Rectal smooth muscle tissue (tissue), 1 donor: ENCODE measurements around the gene STAT6.
A peak's percentile ranks its signal among the peaks of the same experiment; 100 is the strongest.

Source experiments
- H3K27ac ChIP-seq: one replicate; pipeline ENCODE4 v1.7.0; 2013; ENCODE audit warnings: low read depth, low read length, inconsistent platforms
- H3K27me3 ChIP-seq: one replicate; pipeline ENCODE4 v1.7.0; 2013; ENCODE audit warnings: low read length; ENCODE audit not compliant: control insufficient read depth, insufficient read depth
- H3K36me3 ChIP-seq: one replicate; pipeline ENCODE4 v1.7.0; 2013; ENCODE audit warnings: low read length; ENCODE audit not compliant: control insufficient read depth, insufficient read depth
- H3K4me1 ChIP-seq: one replicate; pipeline ENCODE4 v1.7.0; 2013; ENCODE audit warnings: low read length; ENCODE audit not compliant: control insufficient read depth, insufficient read depth
- H3K4me3 ChIP-seq: one replicate; pipeline ENCODE4 v1.7.0; 2013; ENCODE audit warnings: low read length
- H3K9ac ChIP-seq: one replicate; pipeline ENCODE4 v1.7.0; 2013; ENCODE audit warnings: low read length

The STAT6 gene

DNA sequence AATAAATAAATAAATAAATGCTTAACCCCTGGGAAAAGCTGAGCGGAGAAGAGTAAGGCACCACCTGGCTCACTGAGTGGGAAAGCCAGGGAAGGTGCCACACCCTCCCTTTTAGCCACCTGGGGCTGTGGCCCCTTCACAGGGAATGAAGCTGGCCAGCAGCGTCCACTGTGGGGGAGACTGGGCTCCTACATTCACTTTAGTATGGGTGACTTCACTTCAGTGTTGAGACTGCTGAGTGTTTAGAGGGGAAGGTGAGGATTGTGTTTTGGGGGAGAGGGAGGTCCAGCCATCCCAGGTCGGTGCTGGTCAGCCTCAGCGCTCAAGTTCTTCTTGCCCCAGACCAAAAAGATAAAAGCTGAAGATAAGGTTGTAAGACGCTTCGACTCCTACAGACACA, 20.7 kb downstream of the STAT6 start:
- H3K9ac ChIP-seq = peak overlapping the region; percentile 34
- peak overlapping the region; percentile 77 for H3K4me3 ChIP-seq
- peaks cover 26% of the 10 kb centered on the region for H3K36me3 ChIP-seq
- H3K27me3 ChIP-seq = no peaks in the 10 kb centered on the region
- H3K4me1 ChIP-seq = peaks cover 48% of the 10 kb centered on the region
- peak overlapping the region; percentile 68 for H3K27ac ChIP-seq

DNA sequence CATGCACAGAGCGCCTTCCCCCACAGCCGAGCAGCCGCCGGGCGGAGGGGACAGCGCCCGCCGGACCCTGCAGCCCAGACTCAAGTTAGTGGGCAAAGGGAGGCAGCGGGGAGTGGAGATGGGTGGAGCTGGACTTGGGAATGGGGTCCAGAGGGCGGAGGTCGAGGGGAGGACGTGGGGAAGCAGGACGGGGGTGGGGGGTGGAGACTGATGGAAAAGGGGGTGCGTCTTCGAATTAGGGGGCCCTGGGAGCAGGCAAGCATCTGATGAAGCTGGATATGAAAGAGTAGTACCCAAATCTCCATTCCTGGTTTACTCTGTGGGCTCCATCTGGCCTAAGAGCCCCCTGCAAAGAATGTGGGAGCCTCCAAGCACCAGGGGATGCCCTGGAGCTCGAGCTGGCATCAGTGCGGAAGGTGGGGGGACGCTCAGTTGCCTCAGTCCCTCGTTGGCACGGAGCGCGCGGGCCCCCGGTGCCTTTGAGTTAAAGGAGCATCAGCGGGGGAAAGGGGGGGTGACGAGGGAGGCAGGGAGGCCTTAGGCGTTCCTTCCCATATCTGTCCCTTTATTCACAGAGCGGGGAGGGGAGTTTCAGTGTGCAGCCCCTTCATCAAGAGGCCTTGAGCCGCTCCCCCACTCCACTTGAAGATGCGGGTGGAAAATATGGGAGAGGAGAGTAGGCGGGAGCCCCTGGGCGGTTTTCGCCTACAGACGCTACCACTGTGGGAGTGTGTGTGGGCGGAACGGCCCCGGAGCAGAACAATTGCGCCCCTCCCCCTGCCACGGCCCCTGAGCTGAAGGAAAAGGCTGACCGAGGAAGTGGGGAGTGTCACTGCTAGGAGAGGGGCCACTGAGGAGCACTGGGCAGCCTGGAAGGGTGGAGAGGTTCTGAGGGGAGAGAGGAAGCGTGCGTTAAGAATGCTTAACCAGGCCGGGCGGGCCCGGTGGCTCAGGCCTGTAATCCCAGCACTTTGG, 21.6 kb downstream of the STAT6 start:
- peak overlapping the region; percentile 89 for H3K27ac ChIP-seq
- peaks cover 46% of the 10 kb centered on the region for H3K4me1 ChIP-seq
- peak overlapping the region; percentile 77 for H3K4me3 ChIP-seq
- H3K9ac ChIP-seq = peak overlapping the region; percentile 54
- H3K27me3 ChIP-seq = no peaks in the 10 kb centered on the region
- H3K36me3 ChIP-seq = peaks cover 21% of the 10 kb centered on the region

DNA sequence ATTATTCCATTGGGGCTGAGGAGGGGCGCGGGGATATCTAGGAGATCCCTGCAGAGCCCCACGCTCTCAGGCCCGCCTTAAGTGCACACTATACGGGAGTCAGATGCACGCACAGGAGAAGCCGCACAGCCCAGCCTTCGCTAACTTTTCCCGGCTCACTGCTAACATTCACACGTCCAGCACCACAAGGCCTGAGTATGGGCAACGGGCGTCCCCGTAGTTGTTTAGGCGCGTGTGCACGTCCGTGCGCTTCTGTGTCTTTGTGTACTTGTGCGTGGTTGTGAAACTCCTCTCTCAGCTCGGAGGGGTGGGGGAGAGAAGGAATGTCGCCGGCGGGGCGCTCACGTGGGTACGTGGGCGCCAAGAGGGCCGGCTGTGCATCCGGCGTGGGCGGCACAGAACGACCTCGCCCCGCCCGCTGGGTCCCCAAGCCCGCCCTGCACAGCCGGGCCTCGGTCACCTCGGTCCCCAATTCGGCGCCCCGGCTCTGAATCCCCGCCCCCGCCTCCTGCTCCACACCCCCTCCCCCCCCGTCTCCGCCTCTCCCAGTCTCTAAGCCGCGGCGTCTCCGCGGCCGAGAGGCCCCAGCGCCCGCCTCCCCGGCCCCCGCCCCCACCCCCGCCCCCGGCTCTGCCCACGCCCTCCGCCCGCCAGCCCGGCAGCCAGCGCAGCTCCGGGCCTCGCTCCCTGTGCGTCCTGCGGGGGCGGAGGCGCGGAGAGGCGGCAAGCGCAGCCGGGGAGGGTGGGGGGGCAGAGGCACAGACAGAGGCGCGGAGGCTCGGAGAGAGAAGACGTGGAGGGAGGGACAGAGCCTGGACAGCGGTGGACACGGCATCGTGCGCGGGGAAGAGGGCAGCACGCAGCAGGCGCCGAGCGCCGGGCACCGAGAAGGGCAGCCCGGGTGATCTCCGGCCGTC, 22.6 kb downstream of the STAT6 start, which contains the start of gene NAB2:
NAB2 (plus strand) TSS at position 761 of the 917 bp plus-strand sequence. CDS start 158 bp downstream, outside the sequence.
- no peaks in the 10 kb centered on the region for H3K27me3 ChIP-seq
- peak within 1 kb of the TSS; percentile 60 for H3K9ac ChIP-seq
- peak within 1 kb of the TSS; percentile 77 for H3K4me3 ChIP-seq
- peaks cover 39% of the 10 kb centered on the region for H3K4me1 ChIP-seq
- peaks cover 19% of the 10 kb centered on the region for H3K36me3 ChIP-seq
- H3K27ac ChIP-seq = peak within 1 kb of the TSS; percentile 99

DNA sequence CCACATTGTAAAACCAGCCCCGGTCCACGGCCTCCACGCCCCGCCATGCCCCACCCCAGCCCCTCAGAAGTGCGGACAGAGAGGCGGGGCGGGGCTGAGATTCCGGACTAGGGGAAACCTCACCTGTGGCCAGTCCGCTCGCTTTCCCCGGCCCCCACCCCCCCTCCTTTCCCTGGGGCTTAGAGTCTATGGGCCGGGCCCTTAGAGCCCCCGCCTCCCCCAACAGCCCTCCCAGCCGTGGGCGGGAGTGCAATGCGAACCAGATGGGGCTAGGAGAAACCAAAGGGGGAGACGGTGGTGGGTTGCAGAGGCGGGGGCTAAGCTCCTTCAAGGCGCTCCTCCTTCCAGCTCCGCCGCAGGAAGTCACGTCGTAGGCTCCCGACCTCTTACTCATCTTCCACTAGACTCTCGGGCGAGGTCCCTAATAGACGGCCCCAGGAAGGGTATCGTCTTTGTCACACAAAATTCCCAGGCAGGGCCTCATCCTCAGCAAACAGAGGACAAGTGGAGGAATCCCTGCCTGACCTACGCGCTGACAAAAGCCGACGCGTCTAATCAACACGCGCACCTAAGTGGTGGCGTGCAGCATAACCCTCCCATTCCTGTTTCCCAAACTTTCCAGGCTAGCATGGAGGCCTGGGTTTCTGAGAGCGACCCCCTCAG, 23.3 kb downstream of the STAT6 start:
- Histone ChIP-seq H3K4me1 (peaks cover 33% of the 10 kb centered on the region), H3K36me3 (peaks cover 17% of the 10 kb centered on the region), H3K9ac (peak overlapping the region; percentile 60), H3K27me3 (no peaks in the 10 kb centered on the region), H3K27ac (peak overlapping the region; percentile 99), H3K4me3 (peak overlapping the region; percentile 54)

DNA sequence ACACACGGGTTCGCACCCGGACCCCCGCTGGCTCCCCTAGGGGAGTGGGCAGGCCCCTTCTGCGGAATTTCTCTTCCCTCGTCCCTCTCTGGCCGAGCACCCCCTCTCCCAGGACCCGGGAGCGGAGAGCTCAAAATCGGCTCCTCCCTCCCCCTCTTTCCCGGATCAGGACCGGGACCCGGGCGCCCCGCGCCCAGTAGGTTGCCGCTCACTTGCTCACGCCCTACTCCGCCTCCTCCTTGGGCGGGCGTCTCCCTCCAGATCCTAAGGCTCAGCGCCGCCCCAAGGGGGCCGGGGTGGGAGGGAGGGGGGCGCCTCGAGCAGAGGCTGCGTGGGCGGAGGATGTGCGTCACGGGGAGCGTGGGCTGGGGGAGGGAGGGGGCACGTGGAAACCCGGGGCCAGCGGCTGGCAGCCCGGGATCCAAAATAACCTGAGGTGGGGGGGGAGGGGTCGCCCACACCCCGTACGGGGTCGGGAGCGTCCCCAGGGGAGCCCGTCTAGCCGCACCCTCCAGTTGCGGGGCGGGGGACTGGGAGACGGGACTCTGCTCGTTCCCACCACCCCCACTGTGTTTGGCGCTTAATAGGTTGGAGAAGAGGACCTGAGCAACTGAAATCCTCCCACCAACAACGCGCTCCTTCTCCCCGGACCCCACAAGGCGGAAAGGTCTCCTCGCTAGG, 24.0 kb downstream of the STAT6 start:
- peak overlapping the region; percentile 91 for H3K9ac ChIP-seq
- H3K4me1 ChIP-seq = peaks cover 26% of the 10 kb centered on the region
- H3K36me3 ChIP-seq = peaks cover 10% of the 10 kb centered on the region
- H3K4me3 ChIP-seq = peak overlapping the region; percentile 86
- peak overlapping the region; percentile 99 for H3K27ac ChIP-seq
- H3K27me3 ChIP-seq = no peaks in the 10 kb centered on the region

DNA sequence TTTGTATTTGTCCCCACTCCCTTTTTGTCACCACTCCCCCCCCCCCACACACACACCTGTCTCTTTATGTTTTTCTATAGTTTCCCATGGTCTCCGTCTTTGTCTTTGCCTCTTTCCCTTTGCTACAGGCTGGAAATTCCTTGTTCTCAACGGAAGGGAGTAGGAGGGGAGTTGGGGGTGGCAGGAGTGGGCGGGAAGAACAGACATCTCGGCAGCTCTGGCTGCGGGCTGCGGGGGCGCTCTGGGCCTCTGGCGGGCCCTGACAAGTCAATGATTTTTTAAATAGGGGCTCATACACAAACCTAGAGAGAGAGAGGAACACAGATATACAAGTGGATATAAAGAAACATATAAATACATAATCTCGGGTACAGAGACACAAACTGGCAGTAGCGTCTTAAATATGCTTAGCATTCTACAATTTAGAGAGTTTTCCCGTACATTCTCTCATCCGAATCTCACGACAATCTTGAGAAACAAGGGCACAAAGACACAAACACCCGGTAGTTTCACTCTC, 24.6 kb downstream of the STAT6 start:
- Histone ChIP-seq H3K27me3 (no peaks in the 10 kb centered on the region), H3K27ac (peak overlapping the region; percentile 99), H3K4me3 (peak overlapping the region; percentile 86), H3K36me3 (peaks cover 5% of the 10 kb centered on the region), H3K4me1 (peaks cover 21% of the 10 kb centered on the region), H3K9ac (peak overlapping the region; percentile 91)

DNA sequence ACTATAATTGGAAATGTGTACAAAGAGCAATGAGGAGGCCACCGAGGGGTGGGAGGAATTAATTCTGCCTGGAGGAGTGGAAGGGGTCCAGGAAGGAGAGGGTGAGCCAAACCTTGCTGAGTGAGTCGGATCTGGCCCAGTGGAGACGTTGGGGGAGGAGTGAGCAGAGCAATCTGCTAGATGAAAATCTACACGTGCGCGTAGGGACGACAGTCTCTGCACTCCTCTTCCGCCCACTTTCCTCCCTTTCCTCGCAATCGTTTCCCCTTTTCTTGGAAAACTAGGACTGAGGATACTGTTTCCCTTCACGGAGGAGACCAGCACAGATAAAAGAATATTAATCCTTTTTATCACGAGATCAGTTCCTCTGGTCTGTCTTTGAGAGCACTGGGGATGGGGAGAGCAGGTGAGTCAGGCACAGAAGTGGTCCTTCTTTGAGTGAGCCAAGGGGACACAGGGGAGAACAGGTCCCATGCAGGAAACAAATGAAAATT, 25.1 kb downstream of the STAT6 start:
- Histone ChIP-seq H3K4me3 (peak overlapping the region; percentile 86), H3K27me3 (no peaks in the 10 kb centered on the region), H3K9ac (no peak overlapping the region), H3K27ac (peak overlapping the region; percentile 99), H3K4me1 (peaks cover 16% of the 10 kb centered on the region), H3K36me3 (peaks cover 2% of the 10 kb centered on the region)

DNA sequence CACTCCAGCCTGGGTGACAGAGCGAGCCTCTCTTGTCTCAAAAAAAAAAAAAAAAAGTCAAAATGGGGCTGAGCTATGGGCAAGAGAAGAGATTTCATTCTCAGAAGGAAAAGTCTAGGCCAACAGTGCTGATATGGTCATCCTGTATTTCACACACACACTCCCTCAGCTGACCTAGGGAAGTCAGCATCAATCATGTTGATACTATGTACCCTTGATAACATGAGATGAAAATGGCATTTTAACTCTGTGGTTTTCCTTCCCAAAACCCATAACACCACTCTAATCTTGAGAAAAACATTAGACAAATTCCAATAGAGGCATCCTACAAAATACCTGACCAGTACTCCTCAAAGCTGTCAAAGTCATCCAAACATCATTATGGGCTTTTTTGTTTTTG, 30.3 kb downstream of the STAT6 start:
- Histone ChIP-seq H3K27ac (no peak overlapping the region), H3K4me3 (no peak overlapping the region), H3K27me3 (no peaks in the 10 kb centered on the region), H3K9ac (no peak overlapping the region), H3K36me3 (no peaks in the 10 kb centered on the region), H3K4me1 (peaks cover 13% of the 10 kb centered on the region)

DNA sequence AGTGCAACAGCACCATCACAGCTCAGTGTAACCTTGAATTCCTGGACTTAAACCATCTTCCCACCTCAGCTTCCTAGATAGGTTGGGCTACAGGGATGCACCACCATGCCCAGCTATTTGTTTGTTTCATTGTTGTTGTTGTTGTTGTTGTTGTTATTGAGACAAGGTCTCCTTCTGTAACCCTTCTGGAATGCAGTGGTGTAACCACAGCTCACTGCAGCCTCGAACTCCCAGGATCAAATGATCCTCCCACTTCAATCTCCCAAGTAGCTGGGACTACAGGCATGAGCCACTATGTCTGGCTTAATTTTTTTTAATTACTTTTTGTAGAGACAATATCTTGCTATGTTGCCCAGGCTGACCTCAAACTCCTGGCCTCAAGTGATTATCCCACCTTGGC, 31.3 kb downstream of the STAT6 start:
- no peak overlapping the region for H3K9ac ChIP-seq
- no peaks in the 10 kb centered on the region for H3K27me3 ChIP-seq

DNA sequence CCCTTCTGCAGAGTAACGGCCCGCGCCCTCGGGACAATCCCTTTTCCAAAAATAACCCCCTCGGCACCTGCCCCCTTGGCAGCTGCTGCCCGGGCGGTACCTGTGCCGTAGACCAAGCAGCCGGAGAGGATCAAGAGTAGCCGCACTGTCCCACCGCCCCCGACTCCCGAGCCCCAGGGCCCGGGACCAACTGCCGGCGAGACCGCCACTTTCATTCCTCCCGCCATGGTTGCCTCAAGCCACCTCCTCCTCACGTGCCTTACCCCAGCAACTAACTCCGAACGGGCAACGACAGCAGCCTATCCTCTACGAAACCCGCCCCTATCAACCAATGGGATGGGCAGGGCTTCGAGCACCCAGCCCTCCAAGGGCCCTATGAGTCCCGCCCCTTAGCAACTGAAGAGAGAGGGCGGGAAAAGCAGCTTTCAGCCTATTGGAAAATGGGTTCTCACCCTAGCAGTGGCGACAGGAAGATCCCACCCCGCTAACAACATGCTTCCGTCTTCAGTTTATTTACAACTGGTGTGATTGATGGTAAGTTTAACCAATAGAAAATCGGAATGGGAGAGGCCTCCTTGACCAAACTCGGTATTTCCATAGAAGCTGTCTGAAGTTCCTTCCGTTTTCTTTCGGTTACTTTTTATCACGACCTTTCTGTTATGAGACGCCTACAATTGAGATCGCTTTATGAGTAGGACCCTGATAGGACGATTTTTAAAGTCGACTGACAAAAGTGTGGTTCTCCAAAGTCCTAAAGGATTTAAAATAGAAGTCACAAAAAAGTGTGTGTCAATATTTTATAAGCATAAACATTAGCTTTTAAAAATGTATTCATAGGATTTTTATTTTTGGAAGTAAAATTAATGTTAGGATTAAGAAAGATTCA, 32.4 kb downstream of the STAT6 start, which contains the start of gene NEMP1:
NEMP1 (minus strand) TSS at position 273 of the 886 bp plus-strand sequence; CDS start at position 227, 46 bp downstream.
- peak within 1 kb of the TSS; percentile 90 for H3K27ac ChIP-seq
- H3K4me3 ChIP-seq = peak within 1 kb of the TSS; percentile 85
- peak within 1 kb of the TSS; percentile 45 for H3K9ac ChIP-seq
- no peaks in the 10 kb centered on the region for H3K27me3 ChIP-seq
- peaks cover 10% of the 10 kb centered on the region for H3K4me1 ChIP-seq
- no peaks in the 10 kb centered on the region for H3K36me3 ChIP-seq

More for the DNA sequence above, 31.3 kb downstream of the STAT6 start:
- H3K36me3 ChIP-seq = no peaks in the 10 kb centered on the region
- peaks cover 10% of the 10 kb centered on the region for H3K4me1 ChIP-seq
- no peak overlapping the region for H3K4me3 ChIP-seq
- H3K27ac ChIP-seq = peak overlapping the region; percentile 90
